HG03064 (cell line): Measurements from ENCODE around the gene PRSS38.

ENCODE experiments used
- ATAC-seq: cut with Tn5 transposase; IDR thresholded peaks from one replicate; pipeline ENCODE4 v1.9.1; 2021; ENCODE audit warnings: low read depth; ENCODE audit not compliant: unreplicated experiment

The PRSS38 gene

GRCh38 chr1:227792216-227793078 is 23.0 kb upstream of the PRSS38 start:
- no peak for ATAC-seq

GRCh38 chr1:227793079-227793947 is 22.2 kb upstream of the PRSS38 start:
- ATAC-seq: no peak

GRCh38 chr1:227793948-227794816 is 21.3 kb upstream of the PRSS38 start:
- no peak for ATAC-seq

- ATAC-seq: no peak
Measured at GRCh38 chr1:227794817-227795192, 20.7 kb upstream of the PRSS38 start.

GRCh38 chr1:227795732-227796131 is 19.7 kb upstream of the PRSS38 start:
- ATAC-seq: no peak

DNA sequence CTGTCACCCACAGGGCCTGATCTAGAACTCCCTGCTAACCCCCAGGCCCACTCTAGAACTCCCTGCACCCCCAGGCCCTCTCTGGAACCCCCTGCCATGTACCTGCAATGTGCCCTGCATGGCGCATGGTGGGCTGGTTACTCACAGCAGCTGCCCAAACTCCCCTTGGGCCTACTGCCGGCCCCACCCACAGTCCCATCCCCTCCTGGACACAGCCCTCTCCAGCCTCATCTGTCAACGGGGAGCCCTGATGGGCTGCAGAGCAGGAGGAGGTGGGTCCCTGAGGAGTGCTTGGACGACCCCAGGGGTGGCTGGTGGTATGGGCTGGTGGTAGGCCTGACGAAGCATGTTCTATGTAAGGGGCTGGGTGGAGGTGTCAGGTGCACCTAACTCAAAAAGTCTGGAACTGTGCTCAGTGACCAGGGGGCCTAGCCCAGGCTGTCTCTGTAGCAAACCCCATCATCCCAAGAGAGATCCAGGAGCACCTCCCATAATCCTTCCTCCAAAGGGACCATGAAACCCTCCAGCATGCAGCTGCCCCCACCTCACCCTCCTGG is 19.0 kb upstream of the PRSS38 start:
- no peak for ATAC-seq

DNA sequence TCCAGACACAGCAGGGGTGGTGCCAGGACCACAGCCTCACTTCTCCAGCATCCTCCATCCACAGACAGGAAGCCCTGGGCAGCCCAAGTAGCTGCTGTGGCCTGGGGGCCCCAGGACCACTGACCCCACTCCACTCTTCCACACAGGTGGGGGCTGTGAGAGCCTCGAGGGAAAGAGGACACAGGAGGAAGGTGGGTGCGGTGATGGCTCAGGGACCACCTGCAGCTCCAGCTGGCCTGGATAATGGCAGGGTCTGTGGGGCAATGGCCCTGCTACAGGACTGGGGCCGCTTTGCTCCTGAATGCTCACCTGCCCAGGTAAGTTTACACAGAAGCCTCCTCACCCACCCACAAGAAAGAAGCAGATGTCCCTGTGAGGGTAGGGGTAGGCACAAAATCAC is 18.3 kb upstream of the PRSS38 start:
- no peak for ATAC-seq

GRCh38 chr1:227797625-227798024 is 17.9 kb upstream of the PRSS38 start:
- ATAC-seq: no peak

DNA sequence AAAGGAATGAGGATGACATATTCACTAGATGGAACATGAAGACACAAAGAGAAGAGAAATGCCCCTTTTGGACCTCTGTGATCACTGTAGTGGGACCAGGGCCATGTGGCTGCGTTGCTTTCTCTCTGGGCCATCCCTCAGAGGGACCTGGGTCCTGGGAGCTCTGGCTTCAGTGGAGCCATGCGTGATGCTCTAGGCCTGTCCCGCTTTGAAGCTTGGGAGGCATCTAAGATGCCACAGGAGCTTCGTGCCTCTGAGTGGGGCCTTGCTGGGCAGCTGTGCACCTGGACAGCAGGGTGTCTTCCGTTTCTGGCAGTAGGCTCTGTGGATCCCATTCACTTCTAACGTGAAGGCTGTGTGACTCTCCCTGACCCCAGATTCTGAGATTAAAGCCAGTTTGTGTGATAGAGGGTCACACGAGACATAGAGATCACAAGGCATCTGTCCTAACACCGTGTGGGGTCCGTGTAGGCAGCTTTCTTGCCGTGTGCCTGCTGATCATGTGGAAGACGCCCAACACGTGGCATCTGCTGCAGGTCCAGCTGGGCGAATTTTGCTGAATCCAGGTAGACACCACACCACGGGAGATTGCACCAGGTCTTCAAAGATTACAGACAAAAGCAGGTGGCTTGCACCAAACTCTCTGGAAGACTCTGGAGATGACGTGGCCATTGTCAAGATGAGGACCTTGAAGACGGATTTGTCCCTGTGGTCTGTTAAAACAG is 17.2 kb upstream of the PRSS38 start:
- no peak for ATAC-seq

DNA sequence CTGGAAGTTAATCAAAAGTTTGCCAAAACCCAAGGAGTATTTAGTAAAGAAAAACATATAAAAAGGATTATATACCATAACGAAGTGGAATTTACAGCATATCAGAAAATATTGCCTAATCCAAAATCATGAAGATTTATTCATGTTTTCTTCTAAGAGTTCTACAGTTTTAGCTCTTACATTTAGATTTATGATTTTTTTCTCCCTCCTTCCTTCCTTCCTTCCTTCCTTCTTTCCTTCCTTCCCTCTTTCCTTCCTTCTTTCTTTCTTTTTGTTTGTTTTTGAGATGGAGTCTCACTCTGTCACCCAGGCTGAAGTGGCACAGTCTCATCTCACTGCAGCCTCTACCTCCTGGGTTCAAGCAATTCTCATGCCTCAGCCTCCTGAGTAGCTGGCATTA is 15.7 kb upstream of the PRSS38 start:
- ATAC-seq: no peak

DNA sequence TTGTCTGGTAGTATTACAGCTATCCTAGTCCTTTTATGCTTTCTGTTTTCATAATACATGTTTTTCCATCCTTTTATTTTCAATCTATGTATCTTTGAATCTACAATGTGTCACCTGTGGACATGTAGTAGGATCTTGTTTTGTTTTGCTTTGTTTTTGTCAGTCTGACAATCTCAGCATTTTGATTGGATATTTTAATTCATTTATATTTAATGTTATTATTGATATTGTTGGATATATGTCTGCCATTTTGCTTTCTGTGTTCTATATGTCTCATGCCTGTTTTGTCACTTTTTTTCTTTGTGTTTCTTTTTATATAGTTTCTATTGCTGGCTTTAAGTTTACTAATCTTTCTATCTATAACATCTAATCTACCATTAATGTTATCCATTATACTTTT is 11.5 kb upstream of the PRSS38 start:
- ATAC-seq: no peak

DNA sequence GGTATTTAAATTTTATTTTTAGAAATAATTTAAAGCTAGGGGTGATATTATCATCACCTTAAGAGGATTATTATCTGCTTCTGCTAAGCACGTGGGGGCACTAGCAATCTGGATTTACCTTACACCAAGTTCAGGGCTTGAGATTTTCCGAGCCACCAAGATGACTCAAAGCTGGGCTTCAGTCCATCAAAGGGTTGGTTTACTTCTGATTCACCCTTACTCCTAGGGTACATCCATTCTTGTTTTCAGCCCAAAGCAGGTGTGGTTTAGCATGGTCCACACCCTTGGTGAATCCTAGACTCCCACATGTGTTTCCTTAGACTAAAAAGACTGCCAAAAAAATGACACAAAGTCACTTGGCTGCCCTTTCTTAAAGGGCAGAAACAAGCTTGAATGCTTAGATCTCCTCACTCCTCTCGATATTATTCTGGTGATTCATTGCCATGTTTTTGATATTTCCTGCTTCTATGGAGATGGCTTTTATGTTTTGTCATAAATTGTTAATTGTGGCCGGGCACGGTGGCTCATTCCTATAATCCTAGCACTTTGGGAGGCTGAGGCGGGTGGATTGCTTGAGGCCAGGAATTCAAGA is 9.8 kb upstream of the PRSS38 start:
- ATAC-seq: no peak

DNA sequence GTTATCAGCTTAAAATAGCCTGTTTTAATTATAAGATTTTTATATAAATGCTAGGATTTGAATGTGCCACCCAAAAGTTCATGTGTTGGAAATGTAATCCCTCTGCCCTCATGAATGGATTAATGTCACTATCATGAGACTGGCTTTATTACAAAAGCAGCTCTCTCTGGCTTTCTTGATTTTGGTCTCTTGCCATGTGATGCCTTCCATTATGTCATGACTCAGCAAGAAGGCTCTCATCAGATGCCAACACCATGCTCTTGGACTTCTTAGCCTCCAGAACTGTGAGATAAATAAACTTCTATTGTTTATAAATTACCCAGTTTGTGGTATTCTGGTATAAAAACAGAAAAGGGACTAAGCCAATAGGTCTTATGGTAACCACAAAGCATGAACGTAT is 6.9 kb upstream of the PRSS38 start:
- no peak for ATAC-seq

DNA sequence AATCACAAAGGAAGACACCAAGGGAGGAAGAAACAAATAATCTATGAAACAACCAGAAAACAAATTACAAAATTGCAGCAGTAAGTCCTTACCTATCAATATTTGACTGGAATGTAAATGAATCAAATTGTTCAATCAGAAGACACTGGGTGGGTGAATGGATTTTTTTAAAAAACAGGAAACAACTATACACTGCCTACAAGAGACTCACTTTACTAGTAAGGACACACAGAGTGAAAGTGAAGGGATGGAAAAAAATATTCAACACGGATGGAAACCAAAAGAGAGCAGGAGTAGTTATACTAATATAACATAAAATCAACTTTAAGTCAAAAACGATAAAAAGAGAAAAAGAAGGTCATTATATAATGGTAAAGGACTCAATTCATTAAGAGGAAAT is 6.4 kb upstream of the PRSS38 start:
- ATAC-seq: no peak

DNA sequence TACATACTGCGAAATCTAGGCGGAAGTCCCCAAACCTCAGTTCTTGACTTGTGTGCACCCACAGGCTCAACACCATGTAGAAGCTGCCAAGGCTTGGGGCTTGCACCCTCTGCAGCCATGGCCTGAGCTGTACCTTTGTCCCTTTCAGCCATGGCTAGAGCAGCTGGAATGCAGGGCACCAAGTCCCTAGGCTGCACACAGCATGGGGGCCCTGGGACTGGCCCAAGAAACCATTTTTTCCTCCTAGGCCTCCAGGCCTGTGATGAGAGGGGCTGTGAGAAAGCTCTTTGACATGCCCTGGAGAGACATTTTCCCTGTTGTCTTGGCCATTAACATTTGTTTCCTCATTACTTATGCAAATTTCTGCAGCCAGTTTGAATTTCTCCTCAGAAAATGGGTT is 1.5 kb upstream of the PRSS38 start:
- no peak for ATAC-seq

DNA sequence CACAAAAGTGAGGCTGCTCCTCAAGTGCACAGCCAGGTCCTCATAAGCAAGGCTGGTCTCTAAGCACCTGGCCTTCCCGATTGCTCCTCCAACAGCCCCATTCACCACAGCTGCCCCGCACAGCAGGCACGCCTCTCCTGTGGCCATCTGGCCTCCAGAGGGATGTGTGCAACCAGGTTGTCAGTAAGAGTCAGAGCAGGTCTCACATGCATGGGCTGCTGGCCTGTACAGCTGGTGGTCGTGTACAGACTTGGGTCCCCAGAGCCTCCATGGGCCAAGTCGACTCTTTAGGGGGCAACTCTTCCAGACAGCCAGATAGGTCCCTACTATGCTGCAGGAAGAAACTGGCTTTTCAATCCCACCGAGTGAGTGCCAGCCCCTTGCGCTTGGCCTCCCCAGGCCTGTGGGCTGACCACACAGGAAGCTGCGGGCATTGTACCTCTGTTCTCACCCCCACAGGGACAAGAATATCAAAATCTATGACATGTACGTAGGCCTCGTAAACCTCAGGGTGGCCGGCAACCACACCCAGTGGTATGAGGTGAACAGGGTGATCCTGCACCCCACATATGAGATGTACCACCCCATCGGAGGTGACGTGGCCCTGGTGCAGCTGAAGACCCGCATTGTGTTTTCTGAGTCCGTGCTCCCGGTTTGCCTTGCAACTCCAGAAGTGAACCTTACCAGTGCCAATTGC is 1.4 kb downstream of the PRSS38 start:
- ATAC-seq: no peak

- ATAC-seq: no peak
Measured at GRCh38 chr1:227823537-227823936, 8.1 kb downstream of the PRSS38 start.

- no peak for ATAC-seq
Measured at GRCh38 chr1:227824204-227824603, 8.7 kb downstream of the PRSS38 start.

- ATAC-seq: no peak
Measured at GRCh38 chr1:227828786-227829185, 13.3 kb downstream of the PRSS38 start.
